DND-41 (cell line): Measurements from ENCODE around the gene PEPD.

Experiments used
- ATAC-seq: fragments of 200-7000 bp; cut with Tn5 transposase; 3 replicates; pipeline ENCODE4 v1.9.1; 2021; ENCODE audit warnings: low read depth; ENCODE audit not compliant: insufficient read depth
- DNase-seq: peaks from one replicate; pipeline ENCODE4 v3.0.0-alpha.2; 2020
- H2AFZ ChIP-seq: 2 replicates; pipeline ENCODE4 v1.6.0; 2012; ENCODE audit warnings: low read depth, low read length
- H3K27ac ChIP-seq: 2 replicates; pipeline ENCODE4 v1.5.1; 2012; ENCODE audit warnings: low read length, inconsistent platforms
- H3K27me3 ChIP-seq: fragments of 200-600 bp; sonication (generic); 2 replicates; pipeline ENCODE4 v1.6.0; 2012; ENCODE audit warnings: low read length, mild to moderate bottlenecking, inconsistent platforms; ENCODE audit not compliant: insufficient read depth, poor library complexity
- H3K36me3 ChIP-seq: 2 replicates; pipeline ENCODE4 v1.5.1; 2012; ENCODE audit warnings: low read length, inconsistent platforms; ENCODE audit not compliant: insufficient read depth
- H3K4me1 ChIP-seq: 2 replicates; pipeline ENCODE4 v1.5.1; 2012; ENCODE audit warnings: mild to moderate bottlenecking, low read length; ENCODE audit not compliant: insufficient read depth
- H3K4me2 ChIP-seq: 2 replicates; pipeline ENCODE4 v1.6.0; 2012; ENCODE audit warnings: mild to moderate bottlenecking, moderate library complexity, low read length, inconsistent platforms; ENCODE audit not compliant: insufficient read depth
- H3K4me3 ChIP-seq, 2 experiments: fragments of 200-600 bp in 1 of 2; shearing (Covaris generic) in 1 of 2; 2 replicates each; pipeline ENCODE4 v1.5.1; 2012 to 2016; ENCODE audit warnings: inconsistent platforms in 2 of 2, low read length in 2 of 2, mild to moderate bottlenecking in 2 of 2, low read depth in 1 of 2, moderate library complexity in 1 of 2
- H3K79me2 ChIP-seq: 2 replicates; pipeline ENCODE4 v1.6.0; 2012; ENCODE audit warnings: low read length, inconsistent platforms; ENCODE audit not compliant: insufficient read depth
- H3K9ac ChIP-seq: 2 replicates; pipeline ENCODE4 v1.6.0; 2012; ENCODE audit warnings: low read depth, mild to moderate bottlenecking, inconsistent platforms, low read length, moderate library complexity
- H3K9me3 ChIP-seq: 2 replicates; pipeline ENCODE4 v1.5.1; 2012; ENCODE audit warnings: low read length, moderate library complexity, mild to moderate bottlenecking, inconsistent platforms; ENCODE audit not compliant: insufficient read depth, severe bottlenecking
- H4K20me1 ChIP-seq: 2 replicates; pipeline ENCODE4 v1.6.0; 2012; ENCODE audit warnings: low read length; ENCODE audit not compliant: insufficient read depth
- EZH2 ChIP-seq: IDR thresholded peaks from 3 replicates; pipeline ENCODE4 v1.6.1; 2012; ENCODE audit warnings: borderline replicate concordance, low read depth, mild to moderate bottlenecking, moderate library complexity, low read length, inconsistent platforms; ENCODE audit not compliant: severe bottlenecking
- TF ChIP-seq, protein P1 (sequence below): IDR thresholded peaks from 2 replicates; pipeline ENCODE4 v1.5.1; 2012; ENCODE audit warnings: borderline replicate concordance, low read length, moderate library complexity, mild to moderate bottlenecking; ENCODE audit not compliant: poor library complexity, severe bottlenecking; ENCODE audit errors: extremely low read depth

Gene PEPD

DNA sequence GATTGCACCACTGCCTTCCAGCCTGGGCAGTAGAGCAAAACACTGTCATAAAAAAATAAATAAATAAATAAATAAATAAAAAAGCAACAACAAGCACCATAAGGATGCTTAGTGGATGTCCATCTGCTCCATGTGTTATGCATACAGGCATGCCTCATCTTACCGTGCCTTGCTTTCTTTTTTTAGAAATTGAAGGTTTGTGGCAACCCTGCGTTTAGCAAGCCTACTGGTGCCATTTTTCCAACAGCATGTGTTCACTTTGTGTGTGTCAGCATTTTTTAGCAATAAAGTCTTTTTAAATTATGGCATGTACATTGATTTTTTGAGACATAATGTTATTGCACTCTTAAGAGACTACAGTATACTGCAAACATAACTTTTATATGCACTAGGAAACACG is 68.3 kb downstream of the PEPD start:
- H3K79me2 ChIP-seq: no peaks in the 10 kb centered on the region
- H3K36me3 ChIP-seq: no peaks in the 10 kb centered on the region
- H3K27me3 ChIP-seq: no peaks in the 10 kb centered on the region
- H3K27ac ChIP-seq: no peak overlapping the region
- H4K20me1 ChIP-seq: peaks cover 4% of the 10 kb centered on the region; the same call in 1 of the 2 replicates
- no peak overlapping the region for H3K9ac ChIP-seq
- no peak overlapping the region for H3K4me2 ChIP-seq
- ATAC-seq (no peak), DNase-seq (no peak)
- TF ChIP-seq EZH2: no peak
- TF ChIP-seq, protein P1, sequence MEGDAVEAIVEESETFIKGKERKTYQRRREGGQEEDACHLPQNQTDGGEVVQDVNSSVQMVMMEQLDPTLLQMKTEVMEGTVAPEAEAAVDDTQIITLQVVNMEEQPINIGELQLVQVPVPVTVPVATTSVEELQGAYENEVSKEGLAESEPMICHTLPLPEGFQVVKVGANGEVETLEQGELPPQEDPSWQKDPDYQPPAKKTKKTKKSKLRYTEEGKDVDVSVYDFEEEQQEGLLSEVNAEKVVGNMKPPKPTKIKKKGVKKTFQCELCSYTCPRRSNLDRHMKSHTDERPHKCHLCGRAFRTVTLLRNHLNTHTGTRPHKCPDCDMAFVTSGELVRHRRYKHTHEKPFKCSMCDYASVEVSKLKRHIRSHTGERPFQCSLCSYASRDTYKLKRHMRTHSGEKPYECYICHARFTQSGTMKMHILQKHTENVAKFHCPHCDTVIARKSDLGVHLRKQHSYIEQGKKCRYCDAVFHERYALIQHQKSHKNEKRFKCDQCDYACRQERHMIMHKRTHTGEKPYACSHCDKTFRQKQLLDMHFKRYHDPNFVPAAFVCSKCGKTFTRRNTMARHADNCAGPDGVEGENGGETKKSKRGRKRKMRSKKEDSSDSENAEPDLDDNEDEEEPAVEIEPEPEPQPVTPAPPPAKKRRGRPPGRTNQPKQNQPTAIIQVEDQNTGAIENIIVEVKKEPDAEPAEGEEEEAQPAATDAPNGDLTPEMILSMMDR: no peak
- no peak overlapping the region for H3K4me3 ChIP-seq
- H3K9me3 ChIP-seq: no peaks in the 10 kb centered on the region
- no peaks in the 10 kb centered on the region for H3K4me1 ChIP-seq
- no peak overlapping the region for H2AFZ ChIP-seq

DNA sequence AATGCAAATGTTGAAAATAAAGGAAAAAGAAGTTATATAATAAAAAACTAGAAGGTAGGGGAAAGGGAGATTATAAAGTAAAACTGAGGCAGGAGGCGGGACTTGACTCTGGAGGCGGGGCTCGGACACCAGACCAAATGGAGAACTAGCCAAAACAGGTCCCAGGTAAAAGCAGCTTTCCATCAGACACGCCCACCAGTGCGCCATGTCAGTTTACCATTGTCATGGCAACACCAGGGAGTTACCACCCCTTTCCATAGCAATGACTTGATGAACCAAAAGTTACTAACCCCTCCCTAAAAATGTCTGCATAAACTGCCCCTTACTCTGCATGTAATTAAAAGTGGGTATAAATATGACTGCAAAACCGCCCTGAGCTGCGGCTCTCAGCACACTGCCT is 70.9 kb downstream of the PEPD start:
- Histone ChIP-seq H3K4me1 (no peaks in the 10 kb centered on the region), H3K79me2 (no peaks in the 10 kb centered on the region)
- ATAC-seq: no peak

DNA sequence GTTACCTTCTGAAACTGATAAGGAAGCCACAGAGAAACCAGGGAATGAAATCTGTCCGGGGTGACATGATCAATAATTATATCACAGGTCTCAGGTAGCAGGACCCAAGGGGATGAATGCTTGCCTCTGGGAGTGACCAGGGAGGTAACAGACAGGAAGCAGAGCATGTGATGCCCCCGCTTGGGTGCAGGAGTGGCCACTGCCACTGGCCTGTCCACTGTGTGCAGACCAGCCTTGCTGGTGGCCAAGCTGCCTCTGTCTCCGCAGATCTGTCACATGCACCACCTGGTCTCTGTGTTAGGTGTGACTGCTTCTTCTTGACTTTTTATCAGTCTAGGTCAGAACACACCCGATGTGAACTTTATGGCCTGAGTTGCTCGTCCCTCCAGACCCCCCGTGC is 71.8 kb downstream of the PEPD start:
- H4K20me1 ChIP-seq: peaks cover 4% of the 10 kb centered on the region; the same call in 1 of the 2 replicates
- DNase-seq (no peak), ATAC-seq (no peak)
- H3K9me3 ChIP-seq: no peaks in the 10 kb centered on the region
- H3K27me3 ChIP-seq: no peaks in the 10 kb centered on the region
- no peaks in the 10 kb centered on the region for H3K79me2 ChIP-seq
- no peak overlapping the region for H3K27ac ChIP-seq
- H3K9ac ChIP-seq: no peak overlapping the region
- no peaks in the 10 kb centered on the region for H3K4me1 ChIP-seq
- no peaks in the 10 kb centered on the region for H3K36me3 ChIP-seq
- TF ChIP-seq EZH2: no peak
- TF ChIP-seq, protein P1: no peak
- H3K4me2 ChIP-seq: no peak overlapping the region
- no peak overlapping the region for H3K4me3 ChIP-seq
- H2AFZ ChIP-seq: no peak overlapping the region

More for the DNA sequence above, 70.9 kb downstream of the PEPD start:
- TF ChIP-seq, protein P1: no peak
- TF ChIP-seq EZH2: no peak
- Histone ChIP-seq H3K4me3 (no peak overlapping the region), H3K27ac (no peak overlapping the region), H3K4me2 (no peak overlapping the region), H4K20me1 (0 out of 2 replicates have a peak, but pooled peaks cover 4% of the 10 kb centered on the region), H3K9me3 (no peaks in the 10 kb centered on the region), H2AFZ (no peak overlapping the region), H3K9ac (no peak overlapping the region), H3K36me3 (no peaks in the 10 kb centered on the region), H3K27me3 (no peaks in the 10 kb centered on the region)
- no peak for DNase-seq

DNA sequence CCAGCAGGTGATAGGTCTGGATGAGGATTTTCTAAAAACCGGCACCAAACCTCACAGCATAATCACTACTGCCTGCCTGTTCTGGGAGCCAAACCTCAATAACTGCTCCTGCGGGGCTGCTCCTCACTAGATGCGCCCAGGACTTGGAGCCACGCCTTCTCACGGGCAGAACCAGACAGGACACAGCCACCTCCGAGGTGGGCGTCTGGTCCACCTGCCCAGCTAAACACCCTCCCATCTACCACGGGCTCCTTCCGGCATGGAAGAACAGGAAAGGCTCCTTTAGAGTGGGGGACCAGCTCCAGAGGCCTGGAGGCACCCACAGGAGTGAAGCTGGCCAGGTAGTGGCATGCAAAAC is 73.5 kb downstream of the PEPD start:
- 0 out of 2 replicates have a peak, but pooled peaks cover 2% of the 10 kb centered on the region for H3K36me3 ChIP-seq
- no peak for TF ChIP-seq EZH2
- TF ChIP-seq, protein P1: no peak
- H3K9me3 ChIP-seq: no peaks in the 10 kb centered on the region
- H4K20me1 ChIP-seq: peaks cover 4% of the 10 kb centered on the region; the same call in 1 of the 2 replicates
- DNase-seq: no peak
- no peak overlapping the region for H3K4me2 ChIP-seq
- no peak overlapping the region for H2AFZ ChIP-seq
- H3K27me3 ChIP-seq: no peaks in the 10 kb centered on the region
- H3K4me3 ChIP-seq: no peak overlapping the region
- H3K79me2 ChIP-seq: no peaks in the 10 kb centered on the region
- H3K27ac ChIP-seq: no peak overlapping the region
- no peaks in the 10 kb centered on the region for H3K4me1 ChIP-seq
- H3K9ac ChIP-seq: no peak overlapping the region
- ATAC-seq: no peak
